A549 treated with RU486 at 1 μM for 4 hours (cell line): Measurements from ENCODE around the gene SLC25A31. TPM values are rescaled to one million over a fixed set of nuclear protein-coding genes. Genes with fewer than 3 reads are reported as not detected.

Experiments
- total RNA-seq: library from RNA; stranded (reverse); fragments of 200-300 nt; extraction: Qiagen RNA extraction; gene quantifications from 5 replicates; pipeline ENCODE4 v1.2.3, GENCODE V29; 2022; ENCODE audit warnings: low read depth

The SLC25A31 gene
- not detected in 5 replicates for total RNA-seq

DNA sequence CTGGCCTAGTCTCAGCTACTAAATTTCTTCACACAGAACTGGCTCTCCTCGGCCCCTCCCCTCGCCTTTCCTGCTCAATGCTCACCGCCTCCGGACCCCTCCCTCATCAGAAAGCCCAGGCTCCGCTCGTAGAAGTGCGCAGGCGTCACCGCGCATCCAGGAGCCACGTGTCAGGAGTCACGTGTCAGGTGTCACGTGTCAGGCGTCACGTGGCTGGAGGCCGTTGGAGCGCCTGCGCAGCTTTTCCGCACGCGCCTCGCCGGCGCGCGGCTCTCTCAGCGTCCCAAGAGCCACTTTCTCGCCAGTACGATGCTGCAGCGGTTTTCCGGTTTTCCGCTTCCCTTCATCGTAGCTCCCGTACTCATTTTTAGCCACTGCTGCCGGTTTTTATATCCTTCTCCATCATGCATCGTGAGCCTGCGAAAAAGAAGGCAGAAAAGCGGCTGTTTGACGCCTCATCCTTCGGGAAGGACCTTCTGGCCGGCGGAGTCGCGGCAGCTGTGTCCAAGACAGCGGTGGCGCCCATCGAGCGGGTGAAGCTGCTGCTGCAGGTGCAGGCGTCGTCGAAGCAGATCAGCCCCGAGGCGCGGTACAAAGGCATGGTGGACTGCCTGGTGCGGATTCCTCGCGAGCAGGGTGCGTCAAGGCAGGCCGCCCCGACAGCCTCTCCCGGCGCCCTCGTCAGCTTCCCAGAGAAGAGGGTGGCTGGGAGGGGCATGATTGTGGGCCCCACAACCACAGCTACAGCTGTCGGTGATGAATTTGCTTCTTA is at the start of gene SLC25A31:
Gene SLC25A31 (plus strand): TSS at position 259 of the 772 bp plus-strand sequence. CDS start 146 bp downstream, at position 405.

DNA sequence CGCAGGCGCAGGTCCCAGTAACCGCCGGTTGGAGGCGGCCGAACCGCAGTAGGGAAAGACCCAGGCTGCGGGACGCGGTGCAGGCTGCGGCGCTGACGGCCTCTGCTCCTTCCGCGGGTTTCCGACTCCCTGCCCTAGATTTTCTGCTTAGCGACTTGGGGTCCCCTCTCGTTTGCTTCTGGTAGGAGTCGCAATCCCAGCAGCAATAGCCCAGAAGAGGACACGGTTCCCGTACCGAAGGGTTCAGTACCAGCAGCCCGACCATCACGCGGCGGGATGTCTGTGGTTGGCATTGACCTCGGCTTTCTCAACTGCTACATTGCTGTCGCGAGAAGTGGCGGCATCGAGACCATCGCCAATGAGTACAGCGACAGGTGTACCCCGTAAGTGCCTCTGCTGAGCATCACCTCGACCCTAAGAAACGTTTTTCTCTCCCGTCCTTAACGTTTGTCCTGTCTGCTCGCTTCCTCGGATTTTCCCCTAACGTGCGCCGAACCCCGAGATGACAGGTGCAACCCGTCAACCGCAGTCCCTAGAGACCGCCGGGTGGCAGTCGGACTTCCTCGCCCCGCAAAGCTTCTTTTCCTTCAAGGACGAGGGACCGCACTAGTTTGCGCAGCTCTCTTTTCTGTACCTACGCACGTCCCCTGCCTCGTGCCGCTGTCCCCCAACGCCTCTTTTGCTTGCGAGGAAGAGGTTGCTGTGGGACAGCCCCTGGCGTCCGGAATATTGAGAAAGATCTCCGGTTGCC is 52.2 kb downstream of the SLC25A31 start, which contains the start of gene HSPA4L:
Gene HSPA4L (plus strand): TSS at position 48 of the 751 bp plus-strand sequence. CDS start 229 bp downstream, at position 277.

Other genes starting within 250 kb of the SLC25A31 start
- 1.0 to 2.3 TPM (median 1.3 TPM) in 5 replicates for gene INTU, start 97.4 kb upstream of the SLC25A31 start, total RNA-seq
- 5.6 to 9.3 TPM (median 8.5 TPM) in 5 replicates for gene HSPA4L, start 51.9 kb downstream of the SLC25A31 start, total RNA-seq
- gene PLK4, start 150.5 kb downstream of the SLC25A31 start, total RNA-seq: 15.4 to 19.6 TPM (median 17.3 TPM) in 5 replicates
- 9.4 to 17.9 TPM (median 13.2 TPM) in 5 replicates for gene MFSD8, start 234.8 kb downstream of the SLC25A31 start, total RNA-seq
- 2.4 to 3.5 TPM (median 3.3 TPM) in 5 replicates for gene ABHD18, start 235.0 kb downstream of the SLC25A31 start, total RNA-seq